ENCODE data around the gene MACROD2. TPM values are rescaled to one million over a fixed set of nuclear protein-coding genes. Genes with fewer than 3 reads are reported as not detected.
"Not testable (repeated sequence)": the region's sequence is repeated elsewhere in the genome, so short reads cannot be mapped to it uniquely, and the experiment has no call there.

MACROD2 gene
- total RNA-seq, 1 donor from 2014 or later = not detected

DNA sequence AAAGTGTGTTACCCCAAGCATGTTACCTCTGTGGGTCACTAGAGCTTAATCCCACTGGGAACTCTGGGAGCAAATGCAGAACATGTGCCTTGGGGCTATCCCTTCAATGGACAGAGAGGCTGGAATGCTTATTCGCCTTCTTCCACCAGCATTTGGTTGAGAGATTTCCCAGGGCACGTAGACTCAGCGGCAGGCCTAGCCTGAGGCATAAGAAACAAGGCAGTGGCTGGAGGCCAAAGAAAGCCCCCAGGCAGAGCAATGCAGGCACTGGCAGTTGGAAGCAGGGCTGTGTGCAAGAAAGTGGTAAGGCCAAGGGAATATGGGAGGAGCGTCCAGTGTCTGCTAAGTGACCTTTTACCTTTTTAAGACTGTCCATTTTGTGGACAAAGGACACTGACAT is 456.1 kb downstream of the MACROD2 start:
- intact Hi-C loops (cut with micrococcal nuclease) = no loop called here

DNA sequence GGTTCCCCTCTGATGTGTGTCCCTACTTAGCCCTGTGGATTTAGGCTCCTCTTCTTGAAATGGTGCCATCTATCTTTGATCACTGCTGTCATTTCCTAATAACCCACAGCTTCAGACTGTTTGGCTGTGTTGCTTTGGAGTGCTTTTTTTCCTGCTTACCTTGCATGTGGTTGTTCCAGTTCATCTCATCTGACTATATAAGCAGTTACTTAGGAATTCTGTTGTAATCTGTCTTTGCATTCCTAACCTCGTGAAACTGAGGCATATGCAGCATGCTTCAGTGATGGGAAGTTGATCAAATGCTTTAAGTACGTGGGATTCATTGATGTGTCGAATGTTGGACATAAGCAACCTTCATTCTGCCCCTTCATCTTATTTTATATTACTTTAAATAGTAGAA is 457.9 kb downstream of the MACROD2 start:
- intact Hi-C loops (cut with micrococcal nuclease) = no loop called here

DNA sequence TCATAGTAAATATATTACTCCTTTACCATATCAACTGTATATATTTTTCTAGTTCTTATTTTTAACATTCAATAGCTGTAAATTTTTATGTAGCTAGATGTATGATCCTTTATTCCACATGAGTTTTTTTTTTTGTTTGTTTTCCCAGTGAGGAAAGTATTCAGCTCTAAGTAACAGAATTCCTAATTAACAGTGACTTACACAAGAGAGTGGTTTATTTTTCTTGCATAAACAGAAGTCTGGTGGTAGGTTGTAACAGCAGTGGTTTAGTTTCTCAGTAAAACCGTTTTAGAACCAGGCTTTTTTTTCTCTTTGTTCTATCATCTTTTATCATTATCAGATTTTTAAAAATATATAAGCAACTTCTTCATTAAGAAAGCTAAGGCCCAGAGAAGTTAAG is 459.0 kb downstream of the MACROD2 start:
- intact Hi-C loops (cut with micrococcal nuclease) = no loop called here

DNA sequence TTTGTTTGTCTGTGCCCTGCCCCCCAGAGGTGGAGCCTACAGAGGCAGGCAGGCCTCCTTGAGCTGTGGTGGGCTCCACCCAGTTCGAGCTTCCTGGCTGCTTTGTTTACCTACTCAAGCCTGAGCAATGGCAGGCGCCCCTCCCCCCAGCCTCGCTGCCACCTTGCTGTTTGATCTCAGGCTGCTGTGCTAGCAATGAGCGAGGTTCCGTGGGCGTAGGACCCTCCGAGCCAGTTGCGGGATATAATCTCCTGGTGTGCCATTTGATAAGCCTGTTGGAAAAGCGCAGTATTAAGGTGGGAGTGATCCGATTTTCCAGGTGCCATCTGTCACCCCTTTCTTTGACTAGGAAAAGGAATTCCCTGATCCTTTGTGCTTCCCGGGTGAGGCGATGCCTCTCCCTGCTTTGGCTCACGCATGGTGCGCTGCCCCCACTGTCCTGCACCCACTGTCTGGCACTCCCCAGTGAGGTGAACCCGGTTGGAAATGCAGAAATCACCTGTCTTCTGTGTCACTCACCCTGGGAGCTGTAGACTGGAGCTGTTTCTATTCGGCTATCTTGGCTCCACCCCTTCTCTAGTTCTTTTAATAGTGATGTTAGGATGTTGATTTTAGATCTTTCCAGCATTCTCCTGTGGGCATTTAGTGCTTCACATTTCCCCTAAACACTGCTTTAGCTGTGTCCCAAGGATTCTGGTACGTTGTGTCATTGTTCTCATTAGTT is 471.9 kb downstream of the MACROD2 start:
- intact Hi-C loops (cut with micrococcal nuclease) = not testable (repeated sequence)

DNA sequence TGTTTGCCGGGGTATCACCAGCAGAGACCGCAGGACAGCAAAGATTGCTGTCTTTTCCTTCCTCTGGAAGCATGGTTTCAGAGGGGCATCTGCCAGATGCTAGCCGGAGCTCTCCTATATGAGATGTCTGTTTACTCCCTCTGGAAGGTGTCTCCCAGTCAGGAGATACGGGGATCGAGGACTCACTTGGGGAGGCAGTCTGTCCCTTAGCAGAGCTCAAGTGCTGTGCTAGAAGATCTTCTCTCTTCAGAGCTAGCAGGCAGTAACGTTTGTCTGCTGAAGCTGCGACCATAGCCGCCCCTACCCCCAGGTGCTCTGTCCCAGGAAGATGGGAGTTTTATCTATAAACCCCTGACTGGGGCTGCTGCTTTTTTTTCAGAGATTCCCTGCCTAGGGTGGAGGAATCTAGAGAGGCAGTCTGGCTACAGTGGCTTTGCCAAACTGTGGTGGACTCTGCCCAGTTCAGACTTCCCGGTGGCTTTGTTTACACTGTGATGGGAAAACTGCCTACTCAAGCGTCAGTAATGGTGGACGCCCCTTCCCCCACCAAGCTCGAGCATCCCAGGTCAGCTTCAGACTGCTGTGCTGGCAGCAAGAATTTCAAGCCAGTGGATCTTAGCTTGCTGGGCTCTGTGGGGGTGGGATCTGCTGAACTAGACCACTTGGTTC is 475.0 kb downstream of the MACROD2 start:
- intact Hi-C loops (cut with micrococcal nuclease) = no loop called here

DNA sequence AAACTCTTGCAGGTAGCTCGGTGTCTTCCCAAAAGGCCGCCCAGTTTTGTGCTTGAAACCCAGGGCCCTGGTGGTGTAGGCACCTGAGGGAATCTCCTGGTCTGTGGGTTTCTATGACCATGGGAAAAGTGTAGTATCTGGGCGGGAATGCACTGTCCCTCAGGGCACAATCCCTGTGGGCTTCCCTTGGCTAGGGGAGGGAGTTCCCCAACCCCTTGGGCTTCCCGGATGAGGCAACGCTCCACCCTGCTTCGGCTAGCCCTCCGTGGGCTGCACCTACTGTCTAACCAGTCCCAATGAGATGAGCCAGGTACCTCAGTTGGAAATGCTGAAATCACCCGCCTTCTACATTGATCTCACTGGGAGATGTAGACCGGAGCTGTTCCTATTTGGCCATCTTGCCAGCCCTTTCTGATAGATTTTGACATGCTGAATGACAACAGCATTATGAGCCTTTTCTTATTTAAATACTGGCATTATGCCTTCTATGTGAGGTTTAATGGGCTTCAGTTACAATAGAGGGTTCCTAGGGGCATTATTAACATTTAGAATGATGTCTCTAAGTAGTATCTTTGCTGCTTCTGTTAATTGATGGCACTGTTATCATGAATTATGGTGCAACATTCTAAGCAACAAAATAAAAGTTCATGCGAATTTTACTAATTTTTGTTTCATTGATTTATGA is 475.8 kb downstream of the MACROD2 start:
- intact Hi-C loops (cut with micrococcal nuclease) = no loop called here

DNA sequence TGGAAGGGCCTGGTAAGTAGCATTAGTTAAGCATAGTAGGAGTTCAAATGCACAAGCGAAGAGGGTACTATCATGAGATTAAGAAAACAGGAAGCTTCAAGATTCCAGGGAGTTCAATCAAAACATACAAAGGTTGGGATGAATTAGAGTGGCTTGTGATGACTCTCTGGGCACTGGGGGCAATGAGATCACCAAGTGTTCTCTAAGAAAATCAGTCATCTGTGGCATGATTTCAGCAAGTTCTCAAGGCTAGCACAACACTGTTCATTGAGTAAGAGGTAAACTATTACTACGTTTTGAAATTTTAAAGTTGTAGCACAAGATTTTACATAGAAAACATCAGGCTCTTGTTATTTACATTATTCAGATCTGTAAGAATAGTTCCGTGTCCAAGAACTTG is 481.8 kb downstream of the MACROD2 start:
- intact Hi-C loops (cut with micrococcal nuclease) = no loop called here

DNA sequence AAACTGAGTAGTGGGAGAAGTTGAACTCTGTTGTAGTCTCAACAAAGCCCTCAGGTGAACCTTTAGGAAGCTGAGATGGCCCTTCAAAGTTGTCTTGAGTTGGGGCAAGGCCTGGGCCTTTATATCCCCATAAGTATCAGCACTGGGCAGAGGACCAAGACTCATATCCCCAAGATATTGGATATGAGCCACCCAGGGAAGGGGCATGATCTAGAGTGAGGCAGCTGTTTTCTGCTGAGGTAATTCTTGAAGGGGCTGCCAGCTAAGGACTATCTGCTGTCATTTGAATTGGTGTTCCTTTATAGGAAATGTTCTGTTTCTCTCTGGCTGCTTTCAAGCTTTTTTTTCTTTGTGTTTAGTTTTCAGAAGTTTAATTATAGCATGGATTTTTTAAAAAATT is 482.8 kb downstream of the MACROD2 start:
- intact Hi-C loops (cut with micrococcal nuclease) = no loop called here

DNA sequence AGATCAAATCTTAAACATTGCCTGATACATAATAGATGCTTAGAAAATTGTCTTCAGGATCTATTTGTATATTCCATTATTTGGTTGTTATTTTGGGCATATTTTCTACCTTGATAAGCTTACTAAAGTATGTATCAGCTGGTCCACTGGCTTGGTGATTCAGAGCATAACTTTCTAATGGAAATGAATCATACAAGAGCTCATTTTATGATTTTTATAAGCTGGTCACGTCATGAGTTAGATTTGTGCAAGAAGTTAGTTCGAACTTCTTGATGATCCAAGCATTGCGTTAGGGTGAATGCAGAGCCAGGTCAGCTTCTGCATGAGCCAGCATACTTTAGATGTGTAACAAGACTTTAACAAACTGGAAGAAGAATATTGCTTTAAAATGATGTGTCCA is 486.5 kb downstream of the MACROD2 start:
- intact Hi-C loops (cut with micrococcal nuclease) = no loop called here

DNA sequence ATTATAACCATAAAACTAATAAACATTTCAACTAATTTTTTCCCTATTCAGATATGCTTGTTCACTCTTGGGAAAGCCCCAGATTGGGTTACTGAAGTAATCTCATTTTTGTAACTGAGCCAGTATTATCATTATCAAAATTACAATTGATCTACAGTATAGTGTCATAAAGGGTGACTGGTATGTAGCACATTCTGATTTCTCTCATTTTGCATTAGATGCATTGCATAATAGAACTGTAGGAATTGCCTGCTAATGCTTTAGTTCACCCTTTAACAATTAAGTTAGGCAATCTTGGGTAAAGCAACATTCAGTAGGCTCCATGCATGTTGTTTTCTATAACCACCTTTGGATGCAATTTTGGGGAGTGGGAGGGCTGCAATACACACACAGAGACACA is 492.9 kb downstream of the MACROD2 start:
- intact Hi-C loops (cut with micrococcal nuclease) = no loop called here

DNA sequence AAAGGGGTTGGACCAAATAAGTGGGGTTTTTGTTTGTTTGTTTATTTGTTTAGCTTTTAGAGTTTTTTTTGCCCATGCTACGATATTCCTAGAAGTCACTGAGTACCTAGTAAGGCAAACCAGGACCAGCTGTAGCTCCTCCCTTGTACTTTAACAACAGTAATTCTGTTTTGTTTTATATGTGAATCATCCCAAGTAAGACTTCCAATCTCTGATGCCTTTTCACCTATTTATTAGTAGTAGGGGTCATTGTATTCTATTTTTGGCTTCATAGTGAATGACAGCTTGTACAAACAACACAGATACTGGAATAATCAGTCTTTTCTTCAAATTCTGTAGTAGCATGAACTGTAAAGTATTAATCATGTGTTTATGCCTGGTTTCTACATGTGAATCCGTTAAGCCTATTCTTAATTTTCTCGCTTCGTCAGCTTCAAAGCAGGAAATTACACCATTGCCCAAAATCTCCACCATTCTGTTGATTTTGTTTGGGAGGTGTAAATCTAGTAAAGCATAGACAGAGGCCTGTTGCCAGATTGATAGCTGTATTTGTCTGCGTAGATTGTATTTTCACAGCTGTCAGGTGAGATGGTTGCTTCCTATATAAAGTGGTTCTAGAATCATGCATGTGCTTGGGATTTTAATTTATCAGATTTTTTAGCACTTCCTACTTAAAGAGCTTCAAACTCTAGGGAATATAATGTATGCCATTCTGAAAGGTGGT is 493.6 kb downstream of the MACROD2 start:
- intact Hi-C loops (cut with micrococcal nuclease) = no loop called here

DNA sequence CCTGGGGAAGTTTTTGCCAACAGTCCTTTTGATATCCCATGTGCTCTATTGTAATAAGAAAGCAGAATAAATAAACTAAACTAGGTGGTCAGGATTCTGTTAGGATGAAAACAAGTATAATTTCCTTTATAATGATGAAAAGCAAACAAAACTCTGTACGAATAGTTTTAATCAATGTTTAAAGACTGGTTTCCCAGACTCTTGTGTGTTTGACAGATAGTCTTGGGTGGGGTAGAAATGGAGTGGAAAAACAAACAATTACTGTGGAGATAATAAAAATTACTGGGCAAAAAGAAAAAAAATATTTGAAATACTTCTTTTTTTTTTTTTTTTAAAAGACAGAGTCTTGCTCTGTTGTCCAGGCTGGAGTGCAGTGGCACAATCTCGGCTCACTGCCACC is 494.2 kb downstream of the MACROD2 start:
- intact Hi-C loops (cut with micrococcal nuclease) = no loop called here

DNA sequence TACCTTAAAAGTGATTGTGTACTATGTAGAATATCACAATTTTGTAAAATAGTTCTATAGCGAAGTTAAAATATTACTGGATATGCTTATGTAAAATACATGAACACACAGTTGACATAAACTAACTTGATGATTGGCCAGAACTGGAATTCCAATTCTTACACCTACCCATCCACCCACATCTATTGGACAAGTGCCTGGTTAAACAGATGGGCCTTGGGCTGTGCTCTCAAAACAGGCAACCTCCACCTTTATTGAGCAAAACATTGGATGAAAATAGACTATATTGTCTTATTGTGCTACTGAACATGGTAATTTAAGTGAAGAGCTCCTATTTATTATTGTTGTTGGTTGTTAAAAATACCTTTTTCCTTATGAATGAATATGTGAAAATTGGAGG is 496.1 kb downstream of the MACROD2 start:
- intact Hi-C loops (cut with micrococcal nuclease) = no loop called here

DNA sequence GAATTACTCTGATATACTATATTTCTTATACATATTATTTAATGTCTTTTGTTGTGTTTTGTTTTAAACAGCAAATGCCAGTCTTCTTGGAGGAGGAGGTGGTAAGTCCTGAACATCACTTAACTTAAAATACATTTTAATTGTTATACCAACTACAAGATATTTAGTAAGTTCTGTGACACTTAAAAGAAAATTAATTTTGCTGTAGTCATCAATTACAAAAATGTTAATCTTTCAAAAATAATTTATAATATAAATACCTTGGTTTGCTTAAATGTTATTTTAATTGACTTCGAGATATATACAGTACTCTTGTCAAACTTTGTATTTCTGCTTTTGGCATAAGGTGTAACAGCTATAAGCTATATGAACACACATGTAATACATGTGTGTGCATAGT is 498.1 kb downstream of the MACROD2 start:
- intact Hi-C loops (cut with micrococcal nuclease) = no loop called here

DNA sequence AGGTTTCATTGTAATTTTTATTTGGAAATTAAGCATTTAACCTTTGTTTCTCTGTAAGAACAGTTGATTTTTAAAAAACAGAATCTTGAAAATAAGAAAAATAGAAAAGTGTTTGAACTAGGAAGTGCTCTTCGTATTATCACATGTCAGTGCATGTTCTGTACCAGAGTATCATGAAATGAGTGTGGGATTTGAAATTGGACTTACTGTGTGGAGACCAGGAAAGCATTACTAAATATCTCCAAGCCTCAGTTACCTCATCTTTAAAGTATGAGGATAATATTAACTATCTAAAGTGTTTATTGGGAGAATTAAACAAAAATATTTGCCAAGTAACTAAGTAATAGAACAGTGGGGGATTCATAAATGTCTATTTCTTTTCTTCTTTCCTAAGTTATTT is 499.0 kb downstream of the MACROD2 start:
- intact Hi-C loops (cut with micrococcal nuclease) = no loop called here

DNA sequence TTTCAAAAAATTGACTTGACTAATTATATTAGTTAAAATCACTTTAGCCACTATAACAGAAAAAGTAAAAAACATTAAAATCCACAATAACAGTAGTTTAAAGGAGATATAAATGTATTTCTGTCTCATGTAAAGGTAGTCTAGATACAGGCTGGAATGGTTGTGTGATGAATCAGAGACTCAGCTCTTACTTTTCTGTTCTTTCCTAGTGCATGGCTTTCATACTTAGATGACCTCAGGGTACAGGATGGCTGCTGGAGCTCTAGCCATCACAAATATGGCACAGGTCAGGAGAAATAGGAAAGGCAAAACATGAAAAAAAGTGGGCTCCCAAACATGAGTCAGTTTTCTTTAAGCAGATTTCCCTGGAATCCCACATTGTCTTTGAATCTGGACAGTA is 499.8 kb downstream of the MACROD2 start:
- intact Hi-C loops (cut with micrococcal nuclease) = no loop called here

DNA sequence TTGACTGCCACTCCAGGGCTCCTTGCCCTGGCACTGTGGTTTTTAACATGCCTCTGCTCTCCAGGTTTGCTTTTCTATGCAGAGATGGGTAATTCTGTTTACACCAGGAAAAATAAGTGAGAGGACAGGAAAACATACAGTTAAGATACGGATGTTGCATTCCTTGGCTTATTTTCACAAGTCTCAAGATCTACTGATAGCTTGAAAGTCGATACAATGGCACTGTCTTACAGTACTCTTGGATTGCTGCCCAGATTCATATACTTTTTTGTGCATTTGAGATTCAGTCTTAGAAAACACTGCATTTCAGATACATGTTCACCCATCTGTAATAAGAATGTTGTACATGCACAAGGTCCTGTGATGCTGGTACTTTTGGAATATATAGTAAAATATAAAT is 501.7 kb downstream of the MACROD2 start:
- intact Hi-C loops (cut with micrococcal nuclease) = no loop called here

DNA sequence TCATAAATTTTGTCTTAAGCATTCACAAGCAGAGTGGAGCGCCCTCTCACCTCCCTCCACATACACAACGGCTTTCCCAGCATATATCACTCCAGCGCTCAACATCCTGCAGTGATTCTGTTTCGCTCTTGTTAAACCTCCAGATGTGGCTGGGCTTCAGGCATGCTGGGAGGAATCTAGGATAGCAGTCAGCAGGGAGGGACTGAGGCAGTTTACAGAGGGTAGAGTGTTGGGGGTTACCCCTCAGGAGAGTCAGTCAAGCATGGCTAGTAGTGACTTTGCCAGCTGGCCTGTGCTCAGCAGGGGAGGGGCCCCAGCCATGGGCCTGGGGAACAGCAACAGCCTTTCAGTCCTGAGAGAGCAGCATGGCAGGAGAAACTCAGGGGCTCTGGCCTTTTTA is 503.5 kb downstream of the MACROD2 start:
- intact Hi-C loops (cut with micrococcal nuclease) = no loop called here

DNA sequence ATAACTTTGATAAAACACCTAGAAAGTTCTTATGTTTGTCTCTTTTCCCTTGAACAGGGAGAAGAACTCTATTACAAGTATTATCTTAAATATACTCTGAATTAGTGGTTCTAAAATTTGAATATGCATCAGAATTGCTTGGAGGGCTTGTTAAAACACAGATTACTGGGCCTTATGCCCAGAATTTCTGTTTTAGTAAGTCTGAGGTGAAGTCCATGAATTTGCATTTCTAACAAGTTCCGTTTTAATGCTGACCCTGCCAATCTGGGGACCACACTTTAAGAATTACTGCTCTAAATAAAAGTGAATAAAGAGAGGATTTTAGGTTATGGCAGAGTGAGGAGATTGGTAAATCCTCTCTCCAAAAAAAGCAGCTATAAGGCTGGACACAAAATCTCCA is 510.2 kb downstream of the MACROD2 start:
- intact Hi-C loops (cut with micrococcal nuclease) = no loop called here

DNA sequence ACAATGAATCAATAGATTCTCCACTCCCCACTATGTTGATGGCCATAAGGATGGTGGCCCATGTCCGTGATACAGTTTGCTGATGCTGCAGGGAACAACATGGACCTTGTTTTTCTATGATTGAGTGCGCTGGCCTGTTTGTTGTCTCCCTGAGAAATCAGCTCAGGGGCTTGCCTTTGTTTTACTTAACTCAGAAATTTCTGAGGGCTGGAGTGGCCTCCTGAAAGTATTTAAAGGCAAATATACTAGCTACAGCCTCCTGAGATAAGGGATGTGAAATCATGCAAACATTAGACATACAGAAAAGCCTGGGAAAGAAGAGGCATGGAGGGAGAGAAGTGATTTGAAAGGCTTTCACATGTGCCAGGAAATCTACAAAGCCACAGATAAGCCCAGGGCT is 512.4 kb downstream of the MACROD2 start:
- intact Hi-C loops (cut with micrococcal nuclease) = no loop called here

DNA sequence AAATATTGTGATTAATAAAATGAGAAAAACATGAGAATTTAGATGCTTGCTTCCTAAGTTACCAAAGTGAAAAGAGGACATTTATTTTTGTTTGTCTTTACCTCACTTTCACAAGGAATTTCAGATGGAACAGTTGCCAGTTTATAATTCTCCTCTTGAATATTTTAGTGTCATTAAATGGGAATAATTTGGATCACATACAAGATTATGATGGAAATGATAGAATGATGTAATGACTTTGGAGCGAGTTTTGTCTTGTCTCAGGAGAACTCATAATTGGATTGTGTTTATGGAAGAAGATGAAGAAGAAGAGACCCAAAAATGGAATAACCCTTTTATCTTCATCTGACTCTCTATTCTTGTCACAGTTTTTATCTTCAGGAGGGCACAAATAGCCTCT is 515.0 kb downstream of the MACROD2 start:
- intact Hi-C loops (cut with micrococcal nuclease) = no loop called here

DNA sequence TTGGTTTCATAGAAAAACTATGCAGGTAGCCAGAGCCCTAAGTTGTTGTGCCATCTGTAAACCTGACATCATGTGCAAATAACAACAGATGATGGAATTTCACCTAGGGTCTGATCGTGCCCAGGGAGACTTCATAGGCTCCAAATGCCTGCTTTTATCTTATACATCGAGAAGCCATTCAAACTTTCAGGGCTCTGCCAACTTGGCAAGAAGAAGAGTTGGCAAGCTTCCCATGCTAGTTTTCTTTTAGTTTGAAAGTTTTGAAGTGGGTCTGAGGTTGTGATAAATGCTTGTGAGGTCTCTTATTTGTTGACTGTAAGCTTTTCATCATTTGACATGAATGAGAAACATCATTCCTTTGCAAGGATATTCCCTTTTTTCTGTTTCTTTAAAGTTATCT is 517.5 kb downstream of the MACROD2 start:
- intact Hi-C loops (cut with micrococcal nuclease) = no loop called here

All from T-helper 1 cell treated with Interleukin-12 subunit alpha and Interleukin-12 subunit beta and Interleukin-4 antibody, amounts not matched to agents 30 ng/mL and 1 ng/mL, for 36 hours (primary cell).